C4-2B (cell line): ENCODE results near the gene ORAI2.
"Not testable (repeated sequence)": the region's sequence is repeated elsewhere in the genome, so short reads cannot be mapped to it uniquely, and the experiment has no call there.

ENCODE experiments used
- H3K27ac ChIP-seq: fragments of 450-650 bp; 2 replicates; pipeline ENCODE4 v1.5.1; 2017
- ZFX ChIP-seq: fragments of 450-650 bp; IDR thresholded peaks from 2 replicates; pipeline ENCODE4 v1.6.1; 2017
- TF ChIP-seq, protein P1 (sequence below): fragments of 450-650 bp; conservative IDR thresholded peaks from 2 replicates; pipeline ENCODE4 v1.5.1; 2017; ENCODE audit warnings: mild to moderate bottlenecking

ORAI2 gene

DNA sequence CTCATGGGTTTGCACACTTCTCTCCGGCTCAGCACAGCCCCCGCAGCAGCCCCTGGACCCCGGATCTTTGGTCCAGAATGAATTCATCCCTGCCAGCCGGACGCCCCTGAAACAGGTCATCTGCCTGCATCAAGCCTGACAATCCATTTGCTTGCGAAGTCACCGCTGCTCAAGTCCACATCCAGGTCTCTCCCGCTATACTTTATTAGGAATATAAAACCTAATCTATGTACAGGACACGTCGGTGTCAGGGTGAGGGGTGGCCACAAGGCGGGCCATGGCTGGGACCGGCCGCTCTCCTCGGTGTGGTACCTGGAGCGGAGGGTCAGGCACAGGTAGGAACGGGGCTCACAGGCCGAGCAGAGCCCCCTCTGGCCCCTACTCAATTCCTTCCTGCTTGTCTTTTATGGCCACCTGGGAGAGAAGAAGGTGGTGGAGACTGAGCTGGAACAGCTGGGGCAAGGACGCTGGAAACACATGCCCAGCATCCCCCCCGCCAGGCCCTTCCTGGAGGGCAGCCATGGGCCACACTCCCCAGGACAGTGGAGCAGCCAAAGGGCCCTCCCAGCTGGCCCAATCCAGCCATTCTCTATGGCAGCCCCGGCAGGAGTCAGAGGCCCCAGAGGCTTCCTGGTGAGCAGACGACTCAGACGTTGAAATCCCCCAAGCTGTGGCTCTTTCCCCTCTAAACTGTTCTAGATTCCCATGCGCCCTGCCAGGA, 40.1 kb downstream of the ORAI2 start:
- TF ChIP-seq ZFX: no peak
- TF ChIP-seq, protein P1, sequence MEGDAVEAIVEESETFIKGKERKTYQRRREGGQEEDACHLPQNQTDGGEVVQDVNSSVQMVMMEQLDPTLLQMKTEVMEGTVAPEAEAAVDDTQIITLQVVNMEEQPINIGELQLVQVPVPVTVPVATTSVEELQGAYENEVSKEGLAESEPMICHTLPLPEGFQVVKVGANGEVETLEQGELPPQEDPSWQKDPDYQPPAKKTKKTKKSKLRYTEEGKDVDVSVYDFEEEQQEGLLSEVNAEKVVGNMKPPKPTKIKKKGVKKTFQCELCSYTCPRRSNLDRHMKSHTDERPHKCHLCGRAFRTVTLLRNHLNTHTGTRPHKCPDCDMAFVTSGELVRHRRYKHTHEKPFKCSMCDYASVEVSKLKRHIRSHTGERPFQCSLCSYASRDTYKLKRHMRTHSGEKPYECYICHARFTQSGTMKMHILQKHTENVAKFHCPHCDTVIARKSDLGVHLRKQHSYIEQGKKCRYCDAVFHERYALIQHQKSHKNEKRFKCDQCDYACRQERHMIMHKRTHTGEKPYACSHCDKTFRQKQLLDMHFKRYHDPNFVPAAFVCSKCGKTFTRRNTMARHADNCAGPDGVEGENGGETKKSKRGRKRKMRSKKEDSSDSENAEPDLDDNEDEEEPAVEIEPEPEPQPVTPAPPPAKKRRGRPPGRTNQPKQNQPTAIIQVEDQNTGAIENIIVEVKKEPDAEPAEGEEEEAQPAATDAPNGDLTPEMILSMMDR: no peak
- no peak overlapping the region for H3K27ac ChIP-seq

DNA sequence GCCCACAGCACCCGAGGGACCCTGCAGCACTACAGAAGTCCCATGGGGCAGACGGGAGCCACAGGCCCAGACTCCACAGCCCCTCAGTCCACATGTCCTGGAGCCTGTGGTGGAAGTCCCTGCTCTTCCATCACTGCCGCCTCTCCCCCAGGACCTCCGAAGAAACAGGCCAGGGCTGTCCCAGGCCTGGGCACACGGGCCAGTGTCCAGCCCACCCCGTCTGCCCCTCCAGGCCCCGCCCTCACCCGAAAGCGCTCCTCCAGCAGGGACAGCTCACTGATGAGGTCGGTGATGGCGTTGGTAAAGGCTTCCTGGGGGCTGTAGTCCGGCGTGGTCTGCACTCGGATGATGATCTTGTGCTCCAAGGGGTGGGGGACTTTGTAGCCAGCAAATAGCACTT, 40.7 kb downstream of the ORAI2 start:
- H3K27ac ChIP-seq: not testable (repeated sequence)

DNA sequence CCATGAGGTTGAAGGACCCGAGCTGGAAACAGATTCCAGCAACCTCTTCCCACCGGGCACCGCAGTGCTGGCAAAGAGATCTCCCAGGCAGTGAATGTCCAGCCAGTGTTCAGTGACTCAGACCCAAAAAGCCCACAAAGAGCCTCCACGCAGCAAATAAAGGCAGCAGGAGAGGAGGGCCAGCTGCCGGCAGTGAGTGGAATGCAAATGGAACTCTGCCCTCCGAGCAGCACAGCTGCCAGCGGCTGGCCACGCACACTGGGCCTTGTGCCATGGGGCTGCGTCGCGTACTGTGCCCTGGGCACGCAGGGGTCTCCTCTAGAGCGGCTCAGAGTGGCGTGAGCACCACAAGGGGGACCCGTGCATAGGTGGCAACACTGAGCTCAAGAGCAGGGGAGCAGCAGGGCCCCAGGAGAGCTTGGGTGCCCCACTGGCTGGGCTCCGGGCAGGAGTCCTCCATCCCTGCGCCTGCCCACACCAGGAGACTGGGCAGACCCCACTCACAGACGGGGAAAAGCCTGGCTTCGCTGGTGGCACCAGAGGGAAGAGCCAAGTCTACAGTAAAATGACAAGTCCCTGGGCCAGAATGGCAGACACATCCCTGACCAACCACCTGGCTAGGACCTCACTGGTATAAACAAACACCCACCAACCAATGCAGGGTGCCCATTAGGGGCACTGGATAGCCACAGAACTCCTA, 41.5 kb downstream of the ORAI2 start:
- not testable (repeated sequence) for H3K27ac ChIP-seq

DNA sequence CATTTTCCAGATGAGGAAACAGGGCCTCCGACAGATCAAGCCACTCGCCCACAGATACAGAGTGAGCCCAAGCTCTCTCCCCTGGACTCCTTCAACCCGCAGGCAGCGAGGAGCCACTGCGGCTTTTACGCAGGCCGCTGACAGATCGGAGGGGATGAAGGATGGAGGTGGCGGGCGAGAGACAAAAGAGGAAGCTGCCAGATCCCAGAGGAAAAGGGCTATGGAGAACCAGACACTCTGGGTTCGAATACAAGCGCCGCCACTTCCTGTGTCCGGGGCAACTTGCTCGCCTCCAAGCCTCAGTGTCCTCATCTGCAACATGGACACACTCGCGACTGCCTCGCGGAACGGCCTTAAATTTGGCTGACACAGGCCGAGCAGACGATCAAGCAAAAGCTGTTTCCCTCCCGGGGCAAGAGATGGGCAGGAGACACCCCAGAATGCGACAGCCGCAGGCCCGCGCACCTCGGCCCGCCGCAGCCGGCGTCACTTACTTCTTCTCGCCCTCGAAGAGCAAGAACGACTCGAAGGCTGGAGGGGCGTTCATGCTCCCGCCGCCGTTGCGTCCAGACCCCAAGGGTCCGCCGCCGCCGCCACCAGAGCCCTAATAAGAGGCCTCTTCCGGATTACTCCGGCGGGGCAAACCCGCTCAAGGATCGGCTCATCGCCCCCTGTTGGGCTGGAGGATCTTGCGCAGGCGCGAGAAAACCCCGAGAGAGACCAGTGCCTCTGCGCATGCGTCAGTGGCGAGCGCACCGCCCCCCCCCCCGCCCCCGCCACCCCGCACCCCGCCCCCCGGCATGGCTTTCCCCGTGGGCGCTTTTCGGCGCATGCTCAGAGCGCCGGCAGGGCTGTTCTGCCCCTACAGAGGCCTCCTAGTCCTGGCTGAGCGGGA, 45.2 kb downstream of the ORAI2 start, which contains the start of gene POLR2J:
Gene POLR2J (minus strand): TSS at position 609 of the 895 bp plus-strand sequence. CDS start 62 bp downstream, at position 547.
- H3K27ac ChIP-seq: not testable (repeated sequence)

DNA sequence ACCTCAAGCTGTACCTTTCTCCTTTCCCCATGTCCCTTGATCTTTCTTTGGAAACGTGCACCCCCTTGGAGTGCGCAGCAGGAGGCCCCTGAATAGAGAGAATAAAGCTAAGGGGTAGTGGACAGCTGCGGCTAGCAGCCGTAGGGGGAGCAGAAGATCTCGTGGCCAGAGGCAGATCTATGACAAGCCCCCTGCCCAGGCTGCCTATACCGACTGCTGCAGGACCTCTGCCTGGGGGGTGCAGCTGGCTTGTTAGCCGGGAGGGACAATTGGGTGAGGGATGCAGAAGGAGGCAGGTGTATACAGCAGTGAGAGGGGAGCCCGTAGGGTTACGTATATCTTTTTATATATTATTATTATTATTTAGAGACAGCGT, 45.8 kb downstream of the ORAI2 start:
- H3K27ac ChIP-seq: not testable (repeated sequence)

DNA sequence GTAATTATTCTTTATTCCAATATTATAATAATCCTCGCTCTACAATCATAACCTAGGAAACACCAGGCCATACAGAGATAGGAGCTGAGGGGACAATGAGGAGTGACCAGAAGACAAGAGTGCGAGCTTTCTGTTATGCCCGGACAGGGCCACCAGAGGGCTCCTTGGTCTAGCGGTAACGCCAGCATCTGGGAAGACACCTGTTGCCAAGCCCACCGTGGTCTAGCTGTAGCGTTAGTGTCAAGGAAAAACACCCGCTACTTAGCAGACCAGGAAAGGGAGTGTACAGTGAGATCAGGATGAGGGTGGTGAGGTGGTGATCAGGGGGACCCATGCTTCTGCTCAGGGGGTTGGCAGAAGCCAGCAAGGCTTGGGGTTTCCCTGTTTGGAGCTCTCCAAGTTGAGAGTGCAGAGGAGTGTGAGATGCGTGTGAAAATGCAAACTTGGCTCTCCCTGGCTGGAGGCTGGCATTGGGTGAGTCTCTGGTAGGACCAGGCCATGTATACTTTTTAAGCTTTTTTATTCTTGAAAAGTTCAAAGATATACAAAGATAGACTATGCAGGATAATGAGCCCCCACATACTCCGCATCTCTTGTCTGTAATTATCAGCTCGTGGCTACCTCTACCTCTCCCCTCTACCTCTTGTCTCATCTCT, 46.7 kb downstream of the ORAI2 start:
- TF ChIP-seq, protein P1: peak; percentile 88
- not testable (repeated sequence) for H3K27ac ChIP-seq

DNA sequence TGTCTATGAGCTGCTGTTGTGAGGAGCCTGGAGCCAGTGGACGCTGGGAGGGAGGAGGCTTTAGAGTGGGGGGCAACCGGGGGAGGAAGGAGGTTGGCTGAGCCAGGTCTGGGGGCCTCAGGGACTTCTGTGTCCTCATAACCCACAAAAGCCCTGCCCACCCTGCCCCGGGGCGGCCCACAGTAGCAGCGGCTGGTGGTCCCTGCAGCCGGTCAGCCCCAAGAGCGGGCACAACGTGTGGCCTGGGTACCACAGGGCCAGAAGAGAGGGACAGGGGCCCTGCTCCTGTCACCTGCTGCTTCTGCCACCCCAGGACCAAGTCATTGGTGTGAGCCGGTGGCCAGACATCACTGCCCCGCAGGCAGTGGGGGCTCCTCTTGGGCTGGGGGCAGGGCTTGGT, 48.6 kb downstream of the ORAI2 start:
- H3K27ac ChIP-seq: not testable (repeated sequence)

DNA sequence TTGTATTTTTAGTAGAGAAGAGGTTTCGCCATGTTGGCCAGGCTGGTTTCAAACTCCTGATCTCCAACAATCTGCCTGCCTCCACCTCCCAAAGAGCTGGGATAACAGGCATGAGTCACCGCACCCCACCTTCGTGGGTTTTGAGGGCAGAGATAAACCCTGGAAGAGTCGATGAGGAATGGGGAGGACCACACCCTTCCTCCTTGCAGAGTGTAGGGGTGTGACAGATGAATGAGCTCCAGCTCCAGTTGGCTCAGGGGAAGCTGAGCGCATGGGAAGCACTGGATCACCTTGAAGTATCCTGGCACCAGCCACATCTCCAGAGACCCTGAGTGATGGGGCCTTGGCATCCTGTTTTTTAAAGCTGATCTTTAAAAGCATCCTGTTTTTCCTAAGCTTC, 50.9 kb downstream of the ORAI2 start:
- H3K27ac ChIP-seq: not testable (repeated sequence)

DNA sequence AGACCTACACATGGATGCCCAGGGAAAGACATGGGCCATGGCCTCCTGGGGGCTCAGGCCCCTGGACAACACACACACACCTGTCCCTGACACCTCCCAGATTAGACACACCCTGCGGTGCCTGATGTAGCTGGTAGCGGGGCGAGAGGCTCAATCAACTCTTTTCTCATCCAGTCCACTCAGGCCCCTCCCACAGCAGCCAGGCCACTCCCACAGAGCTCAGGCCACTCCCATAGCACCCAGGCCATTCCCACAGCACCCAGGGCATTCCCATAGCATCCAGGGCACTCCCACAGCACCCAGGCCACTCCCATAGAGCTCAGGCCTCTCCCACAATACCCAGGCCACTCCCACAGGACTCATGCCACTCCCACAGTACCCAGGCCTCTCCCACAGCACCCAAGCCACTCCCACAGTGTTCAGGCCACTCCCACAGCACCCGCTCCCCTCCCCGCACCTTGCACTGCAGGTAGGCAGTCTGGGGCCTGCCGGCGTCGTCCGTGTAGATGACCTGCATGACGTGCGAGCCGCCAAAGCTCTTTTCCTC, 57.2 kb downstream of the ORAI2 start:
- H3K27ac ChIP-seq: not testable (repeated sequence)

DNA sequence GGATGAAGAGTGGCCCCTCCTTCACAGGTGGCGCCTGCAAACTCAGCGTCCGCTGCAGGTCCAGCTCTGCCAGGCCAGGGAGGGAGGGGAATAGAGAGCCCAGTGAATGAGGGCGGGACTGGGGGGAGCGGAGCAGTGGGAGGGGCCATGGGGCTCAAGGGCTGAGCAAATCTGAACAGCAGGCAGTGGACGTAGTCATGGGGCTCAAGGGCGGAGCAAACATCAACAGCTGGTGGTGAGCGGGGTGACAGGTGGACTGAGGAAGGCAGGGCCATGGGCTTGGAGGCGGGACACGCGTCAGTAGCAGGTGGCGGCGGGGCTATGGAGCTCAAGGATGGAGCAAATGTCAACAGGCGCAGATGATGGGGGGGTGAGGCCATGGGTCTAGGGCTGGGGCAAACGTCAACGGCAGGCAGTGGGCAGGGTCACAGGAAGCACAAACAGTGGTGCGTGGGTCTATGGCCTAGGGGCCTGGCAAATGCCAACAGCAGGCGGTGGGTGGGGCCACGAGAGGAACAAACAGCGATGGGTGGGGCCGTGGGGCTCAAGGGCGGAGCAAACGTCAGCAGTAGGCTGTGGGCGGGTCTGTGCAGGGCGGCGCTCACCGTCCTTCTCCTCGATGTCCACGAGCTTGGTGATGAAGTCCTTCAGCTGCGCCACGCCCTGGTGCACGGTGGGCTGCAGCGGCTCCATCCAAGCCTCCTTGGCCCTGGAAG, 60.0 kb downstream of the ORAI2 start:
- not testable (repeated sequence) for H3K27ac ChIP-seq

DNA sequence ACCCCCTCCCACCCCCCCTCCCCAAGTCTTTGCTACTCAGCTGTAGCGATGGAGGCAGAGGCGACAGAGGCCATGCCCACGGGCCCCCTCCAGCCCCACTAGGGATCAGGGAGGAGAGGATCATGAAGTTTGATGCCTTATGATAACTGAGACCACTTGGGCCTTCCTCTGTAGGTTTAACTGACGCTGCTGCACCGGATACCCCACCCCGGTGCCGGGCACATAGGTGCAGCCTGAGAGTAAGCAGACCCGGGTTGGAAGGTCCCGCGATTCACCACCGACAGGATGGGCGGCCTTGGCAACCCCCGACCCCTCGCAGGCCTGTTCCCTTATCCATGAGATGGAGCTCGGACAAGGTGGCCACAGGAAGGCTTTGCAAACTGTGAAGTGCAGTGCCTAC, 60.7 kb downstream of the ORAI2 start:
- not testable (repeated sequence) for H3K27ac ChIP-seq

DNA sequence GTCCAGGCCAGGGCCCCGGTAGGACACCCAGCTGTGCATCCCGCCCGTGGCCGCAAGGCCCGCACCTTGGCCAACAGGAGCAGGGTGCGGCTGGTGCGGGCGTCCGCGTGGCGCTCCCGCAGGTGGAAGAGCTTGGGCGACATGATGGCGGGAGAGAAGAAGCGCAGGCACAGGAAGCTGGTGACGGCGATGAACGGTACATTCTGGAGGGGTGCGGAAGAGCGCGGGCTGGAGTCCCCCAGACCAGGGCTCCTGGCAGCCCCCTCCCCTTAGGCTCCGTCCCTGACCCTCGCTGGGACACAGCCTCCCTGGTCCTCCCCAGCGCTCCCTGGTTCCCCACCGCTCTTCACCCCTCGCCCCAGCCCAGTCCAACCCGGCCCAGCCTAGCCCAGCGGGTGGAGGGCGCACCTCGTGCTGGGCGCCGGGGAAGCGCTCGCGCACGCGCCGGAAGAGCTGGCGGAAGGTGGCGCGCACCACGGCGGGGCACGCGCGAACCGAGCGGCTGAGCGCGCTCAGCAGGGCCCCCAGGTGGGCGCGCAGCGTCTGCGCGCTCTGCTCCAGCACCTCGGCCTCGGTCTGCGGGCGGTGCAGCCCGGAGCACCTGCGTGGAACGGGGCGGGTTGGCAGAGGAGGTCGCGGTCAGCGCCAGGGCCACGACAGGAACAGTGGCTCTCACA, 61.2 kb downstream of the ORAI2 start:
- H3K27ac ChIP-seq: not testable (repeated sequence)

DNA sequence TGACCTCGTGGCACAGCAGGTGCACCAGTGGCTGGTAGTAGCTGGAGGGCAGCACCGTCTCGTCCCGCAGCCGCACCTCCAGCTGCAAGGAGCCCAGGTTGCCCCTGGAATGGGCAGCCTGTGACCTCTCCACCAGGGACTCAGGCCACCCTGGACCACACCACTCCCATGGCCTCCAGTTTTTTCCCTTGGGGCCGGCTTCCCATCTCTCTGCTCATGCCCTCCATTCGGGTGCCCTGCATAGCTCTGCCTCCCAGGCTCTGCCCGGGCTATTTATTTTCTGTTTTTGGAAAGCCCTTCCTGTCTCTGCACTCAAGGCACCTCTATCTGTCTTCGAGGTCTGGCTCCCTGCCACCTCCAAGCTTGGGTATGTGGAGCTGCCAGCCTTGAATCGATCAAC, 63.5 kb downstream of the ORAI2 start:
- H3K27ac ChIP-seq: not testable (repeated sequence)

DNA sequence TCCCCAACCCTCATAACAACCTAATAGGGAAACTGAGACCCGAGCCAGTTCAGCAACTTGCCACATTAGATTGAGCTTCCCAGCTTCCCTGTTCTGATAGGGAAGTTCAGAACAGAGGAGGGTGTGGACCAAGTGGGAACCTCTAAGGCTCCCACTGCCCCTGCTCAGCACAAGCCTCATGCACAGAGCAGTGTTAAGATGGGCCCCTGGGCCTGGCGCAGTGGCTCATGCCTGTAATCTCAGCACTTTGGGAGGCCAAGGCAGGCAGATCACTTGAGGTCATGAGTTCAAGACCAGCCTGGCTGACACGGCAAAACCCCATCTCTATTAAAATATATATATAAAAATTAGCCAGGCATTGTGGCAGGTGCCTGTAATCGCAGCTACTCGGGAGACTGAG, 63.9 kb downstream of the ORAI2 start:
- H3K27ac ChIP-seq: not testable (repeated sequence)

DNA sequence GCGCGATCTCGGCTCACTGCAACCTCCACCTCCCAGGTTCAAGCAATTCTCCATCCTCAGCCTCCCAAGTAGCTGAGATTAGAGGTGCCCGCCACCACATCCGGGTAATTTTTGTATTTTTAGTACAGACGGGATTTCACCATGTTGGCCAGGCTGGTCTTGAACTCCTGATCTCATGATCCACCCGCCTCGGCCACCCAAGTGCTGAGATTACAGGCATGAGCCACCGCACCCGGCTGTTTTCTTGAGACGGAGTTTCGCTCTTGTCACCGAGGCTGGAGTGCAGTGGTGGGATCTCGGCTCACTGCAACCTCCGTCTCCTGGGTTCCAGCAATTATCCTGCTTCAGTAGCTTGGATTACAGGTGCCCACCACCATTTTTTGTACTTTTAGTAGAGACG, 64.9 kb downstream of the ORAI2 start:
- not testable (repeated sequence) for H3K27ac ChIP-seq

DNA sequence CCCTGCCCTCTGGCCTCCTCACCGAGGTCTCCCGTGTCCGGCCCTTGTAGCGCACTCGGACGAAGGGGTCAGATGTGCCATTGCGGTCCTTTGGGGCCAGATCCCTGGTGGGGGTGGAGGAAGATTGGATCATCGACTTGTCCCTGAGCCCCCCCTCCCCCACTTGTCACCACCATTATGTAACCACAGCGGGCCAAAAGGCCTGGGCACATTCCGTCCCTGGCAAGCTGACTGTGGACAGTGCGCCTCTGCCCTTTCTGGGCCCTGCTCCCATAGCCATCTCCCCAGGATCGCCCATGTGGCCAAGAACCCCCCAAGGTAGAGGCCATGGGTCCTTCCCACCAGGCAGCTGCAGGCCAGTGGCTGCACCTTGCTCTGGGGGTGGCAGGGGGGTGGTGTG, 69.8 kb downstream of the ORAI2 start:
- not testable (repeated sequence) for H3K27ac ChIP-seq
